Transverse colon (tissue), 4 donors: ENCODE results near the gene CADM4.

Experiments
- EP300 ChIP-seq: sonication (generic); formaldehyde crosslinking; IDR thresholded peaks from one replicate; pipeline ENCODE4 v1.6.1; 2017; ENCODE audit warnings: antibody characterized with exemption, low read depth
- POLR2A ChIP-seq: fragments of 450-650 bp; IDR thresholded peaks from one replicate; pipeline ENCODE4 v1.6.1; 2016; ENCODE audit warnings: antibody characterized with exemption, mild to moderate bottlenecking, moderate library complexity
- POLR2AphosphoS5 ChIP-seq, 3 donors: sonication (generic); formaldehyde crosslinking; IDR thresholded peaks; one replicate each; pipeline ENCODE4 v1.6.1; 2016; ENCODE audit warnings: antibody characterized with exemption in 3 of 3
- TF ChIP-seq, protein P1 (sequence below), 5 experiments: fragments of 200-600 bp in 3 of 5; fragments of 450-650 bp in 2 of 5; sonication (generic) in 3 of 5; IDR thresholded peaks; 1 replicate in 2 of 5; 2 replicates in 3 of 5; pipeline ENCODE4 v1.5.1; 2016 to 2017; ENCODE audit warnings: antibody characterized with exemption in 5 of 5, inconsistent platforms in 3 of 5, mild to moderate bottlenecking in 2 of 5, moderate library complexity in 1 of 5

DNA sequence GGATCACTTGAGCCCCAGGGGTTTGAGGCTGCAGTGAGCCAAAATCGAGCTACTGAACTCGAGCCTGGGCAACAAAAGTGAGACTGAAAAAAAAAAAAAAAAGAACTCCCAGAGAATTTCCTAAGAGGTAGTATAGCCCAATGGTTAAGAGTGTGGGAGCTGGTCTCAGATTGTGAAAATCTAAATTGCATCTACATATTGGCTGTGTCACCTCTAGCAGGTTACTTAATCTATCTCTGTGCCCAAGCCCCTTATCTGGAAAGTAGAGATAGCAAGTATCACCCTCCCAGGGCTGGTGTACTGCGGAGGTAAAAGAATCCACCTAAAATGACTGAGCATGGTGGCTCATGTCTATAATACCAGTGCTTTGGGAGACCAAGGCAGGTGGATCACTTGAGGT lies 34.0 kb upstream of the CADM4 start:
- TF ChIP-seq EP300 = no peak
- TF ChIP-seq POLR2A = no peak
- TF ChIP-seq, protein P1, sequence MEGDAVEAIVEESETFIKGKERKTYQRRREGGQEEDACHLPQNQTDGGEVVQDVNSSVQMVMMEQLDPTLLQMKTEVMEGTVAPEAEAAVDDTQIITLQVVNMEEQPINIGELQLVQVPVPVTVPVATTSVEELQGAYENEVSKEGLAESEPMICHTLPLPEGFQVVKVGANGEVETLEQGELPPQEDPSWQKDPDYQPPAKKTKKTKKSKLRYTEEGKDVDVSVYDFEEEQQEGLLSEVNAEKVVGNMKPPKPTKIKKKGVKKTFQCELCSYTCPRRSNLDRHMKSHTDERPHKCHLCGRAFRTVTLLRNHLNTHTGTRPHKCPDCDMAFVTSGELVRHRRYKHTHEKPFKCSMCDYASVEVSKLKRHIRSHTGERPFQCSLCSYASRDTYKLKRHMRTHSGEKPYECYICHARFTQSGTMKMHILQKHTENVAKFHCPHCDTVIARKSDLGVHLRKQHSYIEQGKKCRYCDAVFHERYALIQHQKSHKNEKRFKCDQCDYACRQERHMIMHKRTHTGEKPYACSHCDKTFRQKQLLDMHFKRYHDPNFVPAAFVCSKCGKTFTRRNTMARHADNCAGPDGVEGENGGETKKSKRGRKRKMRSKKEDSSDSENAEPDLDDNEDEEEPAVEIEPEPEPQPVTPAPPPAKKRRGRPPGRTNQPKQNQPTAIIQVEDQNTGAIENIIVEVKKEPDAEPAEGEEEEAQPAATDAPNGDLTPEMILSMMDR (IDR thresholded peaks at IDR 0.05) = no peak
- TF ChIP-seq POLR2AphosphoS5 (IDR thresholded peaks at IDR 0.05) = no peak
